Choroid plexus epithelial cell (primary cell): ENCODE results near the gene ARNT2.

Experiments
- DNase-seq: peaks from one replicate; pipeline ENCODE4 v3.0.0-alpha.2; 2010; ENCODE audit warnings: low read depth
- H3K4me3 ChIP-seq: 2 replicates; pipeline ENCODE4 v1.5.1; 2011; ENCODE audit warnings: low read depth, mild to moderate bottlenecking, control low read depth, low read length, moderate library complexity
- CTCF ChIP-seq: conservative IDR thresholded peaks from 2 replicates; pipeline ENCODE4 v1.5.1; 2011; ENCODE audit warnings: low read depth, mild to moderate bottlenecking, control low read depth, inconsistent platforms, low read length, moderate library complexity

ARNT2 gene

GRCh38 chr15:80404057-80404760, at the start of gene ARNT2:
ARNT2 (plus strand) TSS chr15:80404382; CDS start chr15:80404516, 134 bp downstream.
- H3K4me3 ChIP-seq = peak within 1 kb of the TSS; percentile 52
- DNase-seq = no peak
- TF ChIP-seq CTCF = no peak

GRCh38 chr15:80367094-80367493, 37.1 kb upstream of the ARNT2 start:
- no peak overlapping the region for H3K4me3 ChIP-seq
- TF ChIP-seq CTCF = peak; percentile 16
- peak; percentile 13 for DNase-seq

GRCh38 chr15:80367661-80368060, 36.5 kb upstream of the ARNT2 start:
- TF ChIP-seq CTCF = no peak
- DNase-seq = peak; percentile 11
- no peak overlapping the region for H3K4me3 ChIP-seq

- peak; percentile 1 for TF ChIP-seq CTCF
- no peak overlapping the region for H3K4me3 ChIP-seq
- DNase-seq = no peak
Observed at GRCh38 chr15:80371924-80372323, 32.3 kb upstream of the ARNT2 start.

- H3K4me3 ChIP-seq = no peak overlapping the region
- TF ChIP-seq CTCF = no peak
- no peak for DNase-seq
Observed at GRCh38 chr15:80374441-80374840, 29.7 kb upstream of the ARNT2 start.

- no peak overlapping the region for H3K4me3 ChIP-seq
- DNase-seq = no peak
- no peak for TF ChIP-seq CTCF
Observed at GRCh38 chr15:80375968-80376891, 28.0 kb upstream of the ARNT2 start.

- no peak for TF ChIP-seq CTCF
- no peak for DNase-seq
- no peak overlapping the region for H3K4me3 ChIP-seq
Observed at GRCh38 chr15:80379693-80380092, 24.5 kb upstream of the ARNT2 start.
